ENCODE data around the gene ADAMTS1. TPM values are rescaled to one million over a fixed set of nuclear protein-coding genes. Genes with fewer than 3 reads are reported as not detected.
A peak's percentile ranks its signal among the peaks of the same experiment; 100 is the strongest.

ADAMTS1 gene
- total and polyA plus RNA-seq, 8 donors: 4.4 to 32.1 (median 13.6) TPM

GRCh38 chr21:26834181-26834905, 10.9 kb downstream of the ADAMTS1 start:
- ATAC-seq (peak in 1 of 4 donors; percentile 20), FAIRE-seq (no peak), DNase-seq (no peak)
- no peak overlapping the region for H3K4me3 ChIP-seq
- intact Hi-C loops (cut with DNase I): no loop called here
- H3K27ac ChIP-seq: no peak overlapping the region
- H3K27me3 ChIP-seq: no peaks in the 10 kb centered on the region
- no peak for TF ChIP-seq CTCF (IDR thresholded peaks at IDR 0.05)
- H3K36me3 ChIP-seq: peaks cover 0 to 9% (median 0%) of the 10 kb centered on the region in 3 donors
- 83 to 88% methylated on average over 2 of the region's 2 CpGs for WGBS, 2 donors
- H3K4me1 ChIP-seq: no peaks in the 10 kb centered on the region
- no peaks in the 10 kb centered on the region for H3K9me3 ChIP-seq

GRCh38 chr21:26833460-26833939, 11.7 kb downstream of the ADAMTS1 start:
- no peaks in the 10 kb centered on the region for H3K4me1 ChIP-seq
- no peak overlapping the region for H3K4me3 ChIP-seq
- H3K27me3 ChIP-seq: no peaks in the 10 kb centered on the region
- H3K9me3 ChIP-seq: no peaks in the 10 kb centered on the region
- FAIRE-seq: no peak
- H3K36me3 ChIP-seq: peaks cover 0 to 6% (median 0%) of the 10 kb centered on the region in 3 donors
- ATAC-seq: peak in 1 of 4 donors; percentile 23
- no peak overlapping the region for H3K27ac ChIP-seq
- intact Hi-C loops (cut with DNase I): no loop called here
- no peak for DNase-seq
- WGBS, 2 donors: 73 to 92% methylated on average over 6 of the region's 6 CpGs
- no peak for TF ChIP-seq CTCF (IDR thresholded peaks at IDR 0.05)

GRCh38 chr21:26833011-26833410, 12.2 kb downstream of the ADAMTS1 start:
- ATAC-seq (peak in 1 of 4 donors; percentile 7), DNase-seq (no peak), FAIRE-seq (no peak)
- no peaks in the 10 kb centered on the region for H3K4me1 ChIP-seq
- H3K27ac ChIP-seq: no peak overlapping the region
- 85 to 93% methylated on average over 4 of the region's 4 CpGs for WGBS, 2 donors
- intact Hi-C loops (cut with DNase I): no loop called here
- H3K36me3 ChIP-seq: peaks cover 0 to 5% (median 0%) of the 10 kb centered on the region in 3 donors
- H3K9me3 ChIP-seq: no peaks in the 10 kb centered on the region
- H3K4me3 ChIP-seq: no peak overlapping the region
- no peaks in the 10 kb centered on the region for H3K27me3 ChIP-seq
- TF ChIP-seq CTCF (IDR thresholded peaks at IDR 0.05): no peak

GRCh38 chr21:26832546-26832945, 12.7 kb downstream of the ADAMTS1 start:
- peak in 1 of 4 donors; percentile 24 for ATAC-seq
- no peak for TF ChIP-seq CTCF (IDR thresholded peaks at IDR 0.05)
- FAIRE-seq: no peak
- no peaks in the 10 kb centered on the region for H3K9me3 ChIP-seq
- H3K4me1 ChIP-seq: no peaks in the 10 kb centered on the region
- H3K4me3 ChIP-seq: no peak overlapping the region
- WGBS, 2 donors: 84 to 88% methylated on average over 11 of the region's 11 CpGs
- intact Hi-C loops (cut with DNase I): no loop called here
- H3K27me3 ChIP-seq: no peaks in the 10 kb centered on the region
- no peak for DNase-seq
- H3K36me3 ChIP-seq: no peaks in the 10 kb centered on the region
- H3K27ac ChIP-seq: no peak overlapping the region

GRCh38 chr21:26826801-26827200, 18.4 kb downstream of the ADAMTS1 start:
- Histone ChIP-seq H3K27me3 (no peaks in the 10 kb centered on the region), H3K9me3 (no peaks in the 10 kb centered on the region), H3K27ac (no peak overlapping the region), H3K36me3 (no peaks in the 10 kb centered on the region), H3K4me3 (no peak overlapping the region), H3K4me1 (no peaks in the 10 kb centered on the region)
- ATAC-seq (no peak), DNase-seq (no peak), FAIRE-seq (no peak)
- 89 to 99% methylated on average over 4 of the region's 4 CpGs for WGBS, 2 donors
- intact Hi-C loops (cut with DNase I): no loop called here
- no peak for TF ChIP-seq CTCF (IDR thresholded peaks at IDR 0.05)
